CD4-positive, alpha-beta T cell treated with Interleukin-4 for 4 hours (primary cell): ENCODE measurements around the gene COL23A1.
A peak's percentile ranks its signal among the peaks of the same experiment; 100 is the strongest.

Source experiments
- DNase-seq: peaks from one replicate; pipeline ENCODE4 v3.0.0-alpha.2; 2020

Gene COL23A1

DNA sequence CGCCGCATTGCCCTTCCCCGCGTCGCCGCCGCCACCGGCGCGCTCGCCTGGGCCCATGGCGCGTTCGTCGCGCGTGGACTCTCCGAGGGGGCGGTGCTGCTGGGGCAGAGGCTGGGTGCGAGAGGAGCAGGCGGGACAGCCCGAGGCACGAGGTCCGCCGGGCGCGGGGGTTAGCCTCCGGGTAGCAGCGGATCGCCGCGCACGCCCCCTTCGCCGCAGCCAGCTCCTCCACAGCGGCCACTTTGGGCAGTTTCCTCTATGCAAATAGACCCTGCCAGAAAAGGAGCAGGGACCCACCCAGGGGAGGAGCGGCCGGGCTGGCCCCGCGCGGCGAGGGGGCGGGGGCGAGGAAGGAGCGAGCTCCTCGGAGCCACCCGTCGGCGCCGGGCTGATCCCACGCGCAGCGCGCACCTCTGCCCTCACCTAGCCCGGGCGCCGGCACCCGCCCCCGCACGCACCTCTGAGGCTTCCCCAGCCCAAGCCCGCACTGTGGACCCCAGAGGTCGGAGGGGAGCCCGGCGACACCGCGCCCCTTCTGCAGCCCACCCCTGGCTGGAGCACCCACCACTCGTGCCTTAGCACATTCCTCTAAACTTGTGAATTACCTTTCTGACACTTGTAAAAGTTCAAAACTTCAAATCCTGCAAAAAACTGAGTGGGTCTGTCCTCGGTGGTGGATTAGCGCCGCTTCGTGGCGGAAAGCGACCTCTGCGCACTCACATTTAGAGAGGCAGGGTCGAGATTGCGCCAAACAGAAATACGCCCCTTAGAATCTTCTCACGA, at the start of gene COL23A1:
Gene COL23A1 (minus strand): TSS at position 253 of the 783 bp plus-strand sequence.
- DNase-seq: peak; percentile 5

DNA sequence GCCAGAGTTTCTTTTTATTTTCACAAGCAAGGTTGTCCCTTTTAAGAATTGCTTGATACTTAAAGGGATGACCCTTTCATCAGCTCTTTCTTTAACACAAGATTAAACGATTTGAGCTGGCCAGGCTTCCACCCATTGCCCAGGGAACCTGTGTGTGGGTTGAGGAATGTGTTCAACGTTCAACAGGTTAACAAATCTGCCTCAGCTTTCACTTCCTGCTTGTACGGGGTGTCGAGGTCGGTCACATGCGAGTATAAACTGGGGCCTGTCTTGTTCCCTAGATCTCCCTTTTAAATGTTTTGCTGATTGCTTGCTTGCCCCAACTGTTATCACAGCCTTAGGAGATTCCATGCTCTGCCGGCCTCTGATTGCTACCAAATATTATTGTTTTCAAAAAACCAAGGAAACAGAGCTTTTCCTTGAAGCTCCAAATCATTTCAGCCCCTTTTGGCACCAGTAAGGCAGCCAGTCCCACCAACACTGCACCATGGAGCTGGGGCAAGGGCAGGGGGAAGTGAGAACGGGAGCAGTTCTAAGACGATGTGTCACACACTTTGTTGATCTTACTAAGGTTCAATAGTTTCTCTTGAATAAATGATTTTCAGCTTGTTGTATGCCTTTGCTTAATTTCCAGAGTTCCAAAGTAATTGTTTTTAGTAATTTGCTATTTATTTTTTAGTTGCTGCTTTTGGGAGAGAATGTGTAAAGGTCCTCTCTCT, 47.3 kb upstream of the COL23A1 start:
- DNase-seq: no peak

DNA sequence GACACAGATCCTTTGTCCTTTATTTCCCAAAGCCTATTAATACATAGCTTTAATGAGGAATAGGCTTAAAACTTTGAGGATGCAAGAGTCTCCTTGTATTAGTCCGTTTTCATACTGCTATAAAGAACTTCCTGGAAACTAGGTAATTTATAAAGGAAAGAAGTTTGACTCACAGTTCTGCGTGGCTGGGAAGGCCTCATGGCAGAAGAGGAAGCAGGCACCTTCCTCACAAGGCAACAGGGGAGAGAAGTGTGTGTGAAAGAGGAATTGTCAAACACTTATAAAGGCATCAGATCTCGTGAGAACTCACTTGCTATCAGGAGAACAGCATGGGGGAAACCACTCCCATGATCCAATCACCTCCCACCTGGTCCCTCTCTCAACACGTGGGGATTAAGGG, 42.1 kb upstream of the COL23A1 start:
- DNase-seq: no peak

DNA sequence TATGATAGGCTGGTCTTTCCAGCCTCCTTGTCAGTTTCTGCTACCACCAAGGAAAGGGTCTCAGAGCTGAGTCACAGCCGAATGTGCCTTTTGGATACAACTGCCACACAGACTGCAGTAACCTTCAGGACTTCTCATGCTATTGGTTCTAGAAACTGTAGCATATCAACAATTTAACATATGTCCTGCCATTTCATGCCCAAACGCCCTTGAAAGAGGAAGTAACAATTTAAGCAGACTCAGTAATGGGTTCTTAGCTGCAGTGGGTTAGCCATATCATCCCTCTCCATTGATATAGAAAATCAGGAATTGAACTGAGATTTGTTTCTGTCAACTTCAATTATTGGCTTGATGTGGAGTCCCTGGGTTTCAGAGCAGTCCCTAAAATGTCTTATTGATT, 40.8 kb upstream of the COL23A1 start:
- no peak for DNase-seq

DNA sequence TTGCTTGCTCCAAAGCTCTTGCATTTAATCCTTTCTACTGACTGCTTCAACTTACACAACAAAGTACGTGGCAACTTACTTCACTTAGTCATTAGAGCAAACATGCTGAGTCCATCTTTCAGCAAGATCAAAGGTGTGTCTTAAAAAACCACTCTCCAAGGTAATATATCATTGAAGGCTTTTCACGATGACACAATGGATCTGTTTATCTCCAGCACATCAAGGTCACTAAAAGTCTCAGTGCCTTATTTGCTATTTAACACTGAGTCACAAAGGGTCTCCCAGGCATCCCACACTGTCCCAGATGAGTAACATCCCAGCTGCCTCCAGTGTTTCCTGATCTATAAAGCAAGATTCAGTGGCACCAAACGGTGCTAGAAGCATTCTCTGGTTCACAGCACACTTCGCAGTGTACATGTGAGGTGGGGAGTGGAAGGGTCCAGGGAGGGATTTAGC, 40.3 kb upstream of the COL23A1 start:
- no peak for DNase-seq

DNA sequence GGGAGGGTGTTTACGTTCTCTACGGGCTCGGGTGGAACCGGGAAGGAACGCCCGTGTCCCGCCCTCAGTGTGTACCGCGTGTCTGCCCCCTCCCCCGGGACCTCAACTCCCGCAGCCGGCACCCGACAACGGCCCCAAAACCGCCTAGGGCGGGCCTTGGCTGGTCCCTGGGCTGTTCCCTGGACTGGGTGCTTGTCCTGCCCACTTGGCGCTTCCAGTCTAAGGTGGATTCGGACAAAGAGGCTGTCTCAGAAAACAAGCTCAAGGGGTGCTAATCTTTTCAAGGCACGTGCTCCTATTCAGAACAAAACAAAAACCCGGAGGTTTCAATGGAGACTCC, 37.0 kb upstream of the COL23A1 start:
- no peak for DNase-seq

DNA sequence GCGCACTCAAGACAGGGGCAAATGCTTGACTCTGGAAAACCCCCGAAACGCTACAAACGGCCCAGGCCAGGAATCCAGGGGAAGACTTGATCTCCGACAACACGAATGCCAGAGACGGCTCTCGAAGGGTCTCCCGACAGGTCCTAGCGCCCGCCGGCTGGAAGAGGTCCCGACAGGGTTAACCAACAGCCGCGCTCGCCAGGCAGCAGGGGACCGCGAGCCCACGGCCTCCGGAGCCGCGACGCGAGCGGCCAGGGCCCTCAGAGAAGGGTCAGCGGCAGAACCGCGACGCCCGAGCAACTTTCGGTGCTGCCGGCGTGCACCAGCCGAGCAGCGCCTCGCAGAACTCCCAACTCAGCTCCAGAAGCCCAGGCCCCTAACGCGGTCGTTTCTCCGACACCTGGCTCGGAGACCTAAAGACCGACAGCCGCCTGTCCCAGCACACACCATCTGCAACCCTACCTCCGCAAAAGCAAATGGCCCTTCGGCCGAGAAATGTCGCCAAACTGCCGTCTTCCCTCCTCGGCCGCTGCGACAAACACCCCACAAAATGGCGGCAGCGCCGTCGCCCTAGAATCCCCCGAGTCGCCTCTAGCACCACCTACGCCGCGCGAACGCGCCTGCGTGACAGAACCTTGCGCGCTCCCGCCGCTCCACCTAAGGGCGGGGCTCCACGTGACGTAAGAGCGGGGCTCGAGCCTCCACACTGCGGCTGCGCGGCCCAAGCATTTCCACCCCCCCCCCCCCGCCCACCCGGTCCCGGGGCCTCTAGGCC, 36.5 kb upstream of the COL23A1 start, which contains the start of gene CLK4:
Gene CLK4 (minus strand): TSS at position 567 of the 775 bp plus-strand sequence. CDS start 3,634 bp downstream, outside the sequence.
- DNase-seq: peak; percentile 95

DNA sequence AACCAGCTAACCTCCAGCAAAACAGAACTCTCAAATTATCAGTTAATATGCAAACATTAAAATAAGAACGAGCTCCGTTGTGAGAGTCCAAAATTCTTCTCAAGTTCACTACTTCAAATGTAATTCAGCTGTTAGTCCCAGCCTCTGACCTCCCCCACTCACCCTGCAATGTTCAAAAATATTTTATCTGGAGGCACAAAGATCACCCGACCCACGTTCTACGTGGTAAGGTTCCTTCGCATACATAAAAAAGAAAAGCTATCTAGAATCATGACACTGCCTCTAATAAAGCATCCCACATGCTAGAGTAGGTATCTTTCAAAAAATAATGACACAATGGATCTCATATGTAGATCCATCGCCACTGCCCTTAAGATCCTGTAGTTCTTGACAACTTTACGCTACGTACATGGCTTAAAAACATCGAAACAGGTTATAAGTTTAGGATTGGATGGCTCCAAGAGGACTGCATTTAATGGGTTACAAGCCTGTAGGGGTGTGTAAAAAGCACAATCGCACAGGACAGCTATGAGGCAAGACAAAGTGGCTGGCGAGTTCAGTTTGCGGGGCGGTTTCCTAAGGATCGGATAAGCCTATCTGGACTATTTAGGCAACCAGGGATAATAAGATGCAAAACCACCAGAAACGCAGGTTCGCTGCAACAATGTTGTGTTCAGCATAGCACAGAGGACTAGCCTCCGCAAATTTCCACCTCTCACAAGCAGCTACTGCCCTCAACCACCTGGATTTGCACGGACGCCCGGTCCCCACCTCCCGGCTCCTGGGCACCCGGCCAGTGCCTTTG, 35.7 kb upstream of the COL23A1 start:
- DNase-seq: peak; percentile 6

DNA sequence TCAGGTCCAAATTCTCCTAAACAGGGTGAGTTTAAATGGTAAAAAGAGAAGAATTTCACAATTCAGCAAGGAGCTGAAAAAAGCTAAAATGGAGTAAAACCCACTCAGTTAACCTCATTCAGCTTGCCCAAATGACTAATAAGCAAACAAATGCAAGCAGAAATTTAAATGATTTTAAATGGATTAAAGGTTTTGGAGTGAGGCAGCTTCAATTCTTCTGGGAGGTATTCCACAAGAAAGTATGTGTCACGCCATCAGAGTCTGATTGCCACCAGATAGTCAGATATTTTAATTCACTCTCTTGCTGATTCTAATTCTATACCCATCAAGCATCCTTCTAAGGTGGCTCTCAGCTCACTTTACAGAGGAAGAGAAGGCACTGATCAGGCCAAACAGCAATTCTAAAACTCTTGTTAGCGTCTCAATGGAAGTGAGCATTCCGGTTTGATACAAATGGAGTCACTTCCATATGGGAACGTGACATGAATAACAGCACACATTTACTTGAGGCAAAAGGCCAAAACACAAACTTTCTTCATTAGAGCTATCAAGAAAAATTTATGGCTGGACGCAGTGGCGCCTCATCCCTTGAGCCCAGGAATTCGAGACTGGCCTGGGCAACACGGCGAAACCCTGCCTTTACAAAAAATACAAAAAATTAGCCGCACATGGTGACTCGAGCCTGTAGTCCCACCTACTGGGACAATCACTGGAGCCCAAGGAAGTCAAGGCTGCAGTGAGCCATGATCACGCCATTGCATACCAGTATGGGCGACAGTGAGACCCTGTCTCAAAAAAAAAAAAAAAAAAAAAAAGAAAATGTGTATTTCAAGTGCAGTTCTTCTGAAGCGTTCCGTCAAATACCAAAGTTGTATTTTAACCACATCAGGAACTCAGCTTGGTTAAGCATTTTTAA, 34.7 kb upstream of the COL23A1 start:
- no peak for DNase-seq

DNA sequence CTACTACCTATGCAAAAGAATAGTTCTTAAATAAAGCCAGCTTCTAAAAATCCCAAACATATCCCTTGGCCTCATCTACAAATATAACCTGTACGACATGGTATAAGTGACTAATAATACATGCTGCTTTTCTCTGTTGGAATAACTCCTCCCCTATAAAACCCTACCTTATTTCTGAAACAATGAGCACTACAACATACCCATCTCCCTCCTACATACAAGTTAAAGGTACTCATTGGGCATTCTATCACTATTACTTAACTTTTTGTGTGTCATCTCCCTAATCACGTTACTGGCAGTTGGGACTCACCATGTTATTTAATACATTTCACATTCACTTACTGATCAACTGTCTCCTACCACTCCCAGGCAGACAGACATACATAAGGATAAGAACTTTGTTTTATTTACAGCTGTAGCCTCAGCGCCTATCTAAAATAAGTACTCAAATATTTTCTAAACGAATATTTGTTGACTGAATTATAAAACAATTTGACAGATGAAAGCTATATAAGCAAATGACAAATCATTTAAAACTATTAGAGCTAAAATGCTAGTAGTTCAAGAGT, 32.6 kb upstream of the COL23A1 start:
- no peak for DNase-seq

DNA sequence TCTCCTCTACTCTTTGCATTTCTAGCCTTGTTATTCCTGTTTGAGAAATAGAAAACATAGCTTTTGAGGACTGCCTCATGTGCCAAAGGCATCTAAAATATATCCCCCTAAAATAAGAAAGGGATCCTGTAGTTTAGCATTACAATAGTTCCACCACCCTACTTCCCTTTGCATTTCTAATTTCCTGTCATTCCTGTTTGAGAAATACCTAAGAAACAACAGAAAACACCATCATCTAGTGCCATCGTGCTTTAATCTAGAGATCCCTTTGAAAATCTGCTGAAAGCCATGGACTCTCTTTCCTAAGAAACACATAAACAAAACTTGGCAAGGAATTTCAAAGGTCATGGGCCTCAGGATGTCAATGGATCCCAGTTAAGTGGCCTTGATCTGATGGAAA, 29.2 kb upstream of the COL23A1 start:
- DNase-seq: no peak

DNA sequence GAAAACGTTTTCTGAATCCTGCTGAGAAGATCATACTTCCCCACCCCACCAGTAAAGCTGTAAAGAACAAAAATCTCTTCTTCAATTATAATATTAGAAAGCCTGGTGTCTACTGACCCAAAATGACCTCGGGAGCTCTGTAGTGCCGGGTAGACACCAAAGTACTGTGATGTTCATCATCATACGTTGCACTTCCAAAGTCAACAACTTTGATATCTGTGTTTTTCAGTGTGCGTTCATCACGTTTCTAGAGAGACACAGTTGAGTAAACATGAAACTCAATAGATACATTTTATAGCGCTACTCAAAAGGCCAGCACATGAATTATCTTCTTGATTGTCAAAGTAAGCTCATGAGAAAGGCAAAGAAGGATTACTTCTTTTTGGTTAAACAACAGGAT, 22.1 kb upstream of the COL23A1 start:
- DNase-seq: no peak

DNA sequence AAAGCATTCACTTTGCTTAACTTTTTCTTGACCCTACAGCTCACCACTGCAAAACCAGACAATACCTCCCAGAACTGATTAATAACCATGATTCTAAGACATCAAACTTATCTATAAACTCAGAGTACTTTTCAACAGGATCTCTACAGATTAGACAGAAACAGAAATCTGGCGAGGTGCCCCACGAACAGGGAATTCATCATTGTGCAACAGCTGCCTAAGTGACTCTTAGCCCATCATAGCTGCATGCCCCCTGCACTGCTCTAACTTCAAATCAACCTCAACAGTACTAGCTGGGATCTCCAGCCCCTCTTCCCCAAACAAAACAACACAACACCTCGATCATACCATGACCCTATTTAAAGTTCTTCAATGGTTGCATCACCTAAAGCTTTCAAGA, 16.1 kb upstream of the COL23A1 start:
- no peak for DNase-seq

DNA sequence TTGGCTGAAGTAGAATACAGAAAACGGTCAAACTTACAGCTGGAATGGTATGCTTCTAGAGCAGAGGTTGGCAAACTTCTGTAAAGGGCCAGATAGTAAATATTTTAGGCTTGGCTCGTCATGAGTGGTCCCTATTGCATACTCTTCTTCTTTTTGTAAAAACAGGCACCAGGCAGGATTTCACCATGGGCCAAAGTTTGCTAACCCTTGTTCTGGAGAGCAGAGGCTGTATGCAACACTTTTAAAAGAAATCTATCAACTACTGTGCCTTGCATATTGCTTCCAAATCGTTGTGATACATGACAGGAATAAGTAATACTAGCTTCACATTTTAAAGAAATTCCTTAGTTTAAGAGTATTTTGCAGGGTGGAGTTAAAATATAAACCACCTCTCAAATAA, 15.6 kb upstream of the COL23A1 start:
- DNase-seq: no peak

DNA sequence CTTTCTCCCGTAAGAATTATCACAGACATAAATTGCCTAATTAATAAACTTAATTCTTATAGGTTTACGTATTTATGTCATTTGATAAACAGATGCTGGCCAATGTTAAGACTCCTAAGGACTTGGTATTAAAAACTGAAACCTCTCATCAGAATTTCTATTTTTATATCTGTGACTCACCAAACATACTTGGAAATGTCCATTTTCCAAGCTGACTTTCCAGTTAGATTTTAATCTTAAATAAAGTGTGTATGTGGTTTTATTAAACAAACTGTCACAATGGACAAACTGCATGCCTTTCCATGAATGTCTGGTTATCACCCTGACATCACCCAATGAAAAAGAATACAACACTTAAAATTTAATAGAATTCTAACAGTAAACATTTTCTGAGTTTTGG, 12.6 kb upstream of the COL23A1 start:
- no peak for DNase-seq

DNA sequence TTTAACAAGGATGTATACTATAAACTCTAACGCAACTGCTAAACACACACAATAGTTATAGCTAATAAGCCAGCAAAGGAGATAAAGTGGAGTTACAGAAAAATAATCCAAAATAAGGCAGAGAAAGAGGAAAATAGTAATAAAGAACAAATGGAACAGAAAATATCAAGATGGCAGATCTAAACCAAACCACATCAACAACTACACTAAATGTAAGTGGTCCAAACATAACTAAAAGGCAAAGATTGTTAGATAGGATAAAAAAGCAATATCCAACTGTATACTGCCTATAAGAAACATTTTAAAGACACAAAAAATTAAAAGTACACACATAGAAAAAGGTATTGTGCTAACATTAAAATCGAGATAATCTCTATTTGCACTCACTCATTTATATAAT, 5.6 kb upstream of the COL23A1 start:
- no peak for DNase-seq

DNA sequence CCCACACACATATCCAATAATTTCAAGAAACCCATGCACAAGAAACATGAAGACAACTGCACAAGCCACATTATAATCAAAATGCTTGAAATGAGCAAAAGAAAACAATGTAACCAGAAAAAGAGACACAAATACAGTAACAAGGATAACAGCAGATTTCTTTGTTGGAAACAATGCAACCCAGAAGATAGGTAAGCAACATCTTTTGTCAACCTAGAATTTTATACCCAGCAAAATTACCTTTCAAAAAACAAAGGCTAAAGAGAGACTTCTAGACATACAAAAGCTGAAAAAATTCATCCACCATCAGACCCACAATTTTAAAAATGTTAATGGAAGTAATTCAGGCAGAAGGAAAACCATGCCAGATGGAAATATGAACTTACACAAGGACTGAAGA, 5.0 kb upstream of the COL23A1 start:
- DNase-seq: no peak

DNA sequence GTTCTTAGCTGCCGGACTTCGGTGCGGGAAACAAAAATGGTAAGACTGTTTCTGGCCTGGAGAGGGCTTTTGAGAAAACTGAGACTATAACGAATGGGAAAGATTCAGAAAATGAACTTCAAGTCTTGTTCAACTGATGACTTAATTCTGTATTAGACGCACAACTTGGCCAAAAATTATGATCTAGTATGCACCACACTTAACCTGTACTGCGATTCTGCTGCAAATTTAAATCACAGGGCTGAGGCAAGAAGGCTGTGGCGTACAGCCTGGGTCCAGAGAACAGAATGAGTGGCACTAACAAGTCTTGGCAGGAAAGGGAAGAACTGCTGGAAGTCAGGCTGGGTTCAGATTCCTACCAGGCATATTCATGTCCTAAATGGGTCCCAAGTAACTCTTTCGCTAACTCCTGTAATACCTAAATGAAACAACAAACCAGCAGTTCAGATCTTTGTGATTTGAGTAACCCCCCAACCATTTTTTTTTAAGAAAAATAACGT, 781 bp upstream of the COL23A1 start:
- DNase-seq: no peak

DNA sequence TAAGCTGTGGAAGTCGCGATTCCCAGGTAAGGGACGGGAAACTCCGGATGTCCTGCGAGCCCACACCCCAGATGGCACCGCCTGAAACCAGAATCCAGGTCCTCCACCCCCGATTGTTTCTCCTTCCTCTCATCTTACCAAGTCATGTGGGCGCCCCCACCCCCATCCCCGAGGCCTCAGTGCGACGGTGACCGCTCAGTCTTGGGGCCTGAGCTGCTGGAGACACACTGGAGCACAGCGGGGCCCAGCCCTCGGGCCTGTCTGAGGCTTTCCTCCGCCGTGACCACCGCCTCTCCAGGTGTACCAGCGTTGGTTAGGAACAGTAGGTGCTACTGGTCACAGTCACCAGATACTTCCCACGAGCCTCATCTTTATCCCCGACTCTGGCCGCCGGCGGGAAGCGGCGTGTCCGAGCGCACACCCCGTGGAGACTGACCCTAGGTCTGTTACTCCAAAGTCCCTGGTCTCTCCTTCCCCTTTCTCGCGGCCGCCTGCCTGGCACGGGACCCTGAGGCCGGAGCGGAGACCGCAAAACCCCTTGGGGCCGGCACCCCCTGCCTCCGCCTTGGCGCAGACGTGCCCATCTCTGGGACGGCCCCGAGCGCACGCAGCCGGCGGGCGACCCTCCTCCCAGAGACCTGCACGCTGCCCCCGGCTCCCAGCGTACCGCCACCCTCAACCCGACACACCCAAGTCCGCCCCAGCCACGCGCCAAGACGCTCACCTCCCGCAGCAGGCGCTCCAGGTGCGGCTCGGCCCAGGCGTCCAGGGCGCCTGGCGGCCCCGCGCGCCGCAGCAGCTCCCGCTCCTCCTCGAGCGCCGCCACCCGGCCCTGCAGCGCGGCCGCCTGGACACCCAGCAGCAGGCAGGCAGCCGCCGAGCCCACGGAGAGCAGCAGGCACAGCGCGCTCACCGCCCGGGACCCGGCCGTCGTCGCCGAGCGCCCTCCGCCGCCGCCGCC, 733 bp downstream of the COL23A1 start:
- no peak for DNase-seq

DNA sequence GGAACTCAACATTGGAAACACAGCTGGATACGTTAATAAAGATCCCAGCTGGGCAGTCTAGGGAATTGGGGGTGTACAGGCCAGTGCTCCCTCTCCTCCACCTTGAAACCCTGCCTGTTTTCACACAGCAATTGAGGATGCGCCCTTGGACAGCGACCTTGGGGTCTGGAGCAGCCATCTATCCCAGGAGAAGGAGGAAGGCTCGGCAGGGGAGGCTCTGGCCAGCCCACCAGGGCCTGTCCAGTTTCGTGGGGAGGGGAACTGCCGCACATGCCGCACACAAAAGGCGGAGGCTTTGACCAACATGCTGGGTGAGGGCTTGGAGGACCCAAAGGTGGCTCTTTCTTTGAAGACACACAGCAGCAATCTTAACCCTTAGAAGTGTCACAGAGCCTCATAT, 1.4 kb downstream of the COL23A1 start:
- no peak for DNase-seq
